A673 (cell line): Measurements from ENCODE around the gene PLD2.

Experiments
- CTCF ChIP-seq: fragments of 300-800, 200-600 bp; sonication (generic); conservative IDR thresholded peaks from 2 replicates; pipeline ENCODE4 v1.5.1; 2017; ENCODE audit warnings: low read depth, mild to moderate bottlenecking, antibody characterized with exemption, low read length, moderate library complexity, mixed read lengths
- EZH2 ChIP-seq: fragments of 200-600 bp; sonication (generic); IDR thresholded peaks from 2 replicates; pipeline ENCODE4 v1.6.1; 2017; ENCODE audit warnings: borderline replicate concordance, low read depth, mild to moderate bottlenecking, mixed read lengths, antibody characterized with exemption, low read length; ENCODE audit not compliant: poor library complexity, severe bottlenecking

GRCh38 chr17:4845118-4845517, 38.2 kb downstream of the PLD2 start:
- TF ChIP-seq CTCF (no peak), EZH2 (no peak)
